Measurements from ENCODE around the gene CIZ1.

The CIZ1 gene

DNA sequence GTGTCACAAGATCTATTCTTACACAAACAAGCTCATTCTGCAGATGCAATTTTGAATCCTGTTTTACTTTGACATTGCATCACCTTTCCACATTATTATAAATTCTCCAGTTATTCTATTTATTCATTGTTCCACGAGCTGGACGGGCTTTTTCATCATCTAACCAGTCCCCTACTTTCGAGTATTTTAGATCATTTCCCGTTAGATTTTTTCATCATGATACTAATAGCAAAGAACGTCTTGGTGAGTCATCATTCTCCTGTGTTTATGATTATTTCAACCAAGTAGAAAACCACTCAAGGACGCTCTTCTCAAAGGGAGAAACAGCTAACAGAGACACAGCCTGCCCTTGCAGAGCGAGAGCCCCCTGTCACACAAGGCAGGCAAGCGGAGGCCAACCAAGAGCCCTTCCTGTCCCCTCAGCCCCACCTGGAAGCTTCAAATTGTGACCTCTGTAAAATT is 16.2 kb downstream of the CIZ1 start:
- Histone ChIP-seq H3K36me3 (ENCODE audit: control insufficient read depth in 5 of 5, insufficient read depth in 5 of 5, low read length in 5 of 5) (peaks cover 4 to 75% (median 63%) of the 10 kb centered on the region in 5 donors), H3K9ac (ENCODE audit: low read length in 5 of 5) (no peak overlapping the region), H3K27ac (ENCODE audit: low read depth, low read length) (no peak overlapping the region), H3K4me3 (ENCODE audit: low read depth in 1 of 5, low read length in 5 of 5) (no peak overlapping the region), H3K27me3 (ENCODE audit: control insufficient read depth in 5 of 5, insufficient read depth in 4 of 5, low read length in 5 of 5) (no peaks in the 10 kb centered on the region), H3K9me3 (ENCODE audit: control insufficient read depth in 5 of 5, low read length in 5 of 5) (peaks cover 0 to 6% (median 0%) of the 10 kb centered on the region in 5 donors), H3K4me1 (ENCODE audit: control insufficient read depth in 5 of 5, insufficient read depth in 5 of 5, low read length in 5 of 5) (no peaks in the 10 kb centered on the region)

DNA sequence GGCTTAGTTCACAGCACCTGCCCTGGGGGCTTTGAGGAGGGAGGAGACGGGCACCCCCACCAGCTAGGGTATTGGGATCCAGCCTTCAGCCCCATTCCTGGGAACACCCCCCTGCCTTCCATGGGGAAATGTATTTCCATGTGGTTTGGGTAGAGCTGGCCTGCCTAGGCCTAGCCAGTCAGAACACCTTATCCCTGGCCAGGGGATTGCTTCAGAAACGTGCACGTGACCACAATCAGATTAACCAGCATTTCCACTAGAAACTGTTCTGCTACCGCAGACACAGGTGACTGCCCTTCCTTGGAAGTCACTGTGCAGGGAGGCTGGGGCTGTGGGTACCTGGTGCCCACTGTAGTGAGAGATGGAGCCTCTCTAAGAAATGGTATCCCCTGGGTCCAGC is 17.3 kb downstream of the CIZ1 start:
- Histone ChIP-seq H3K27ac (ENCODE audit: low read depth, low read length) (no peak overlapping the region), H3K4me3 (ENCODE audit: low read depth in 1 of 5, low read length in 5 of 5) (no peak overlapping the region), H3K9me3 (ENCODE audit: control insufficient read depth in 5 of 5, low read length in 5 of 5) (peaks cover 0 to 5% (median 0%) of the 10 kb centered on the region in 5 donors), H3K9ac (ENCODE audit: low read length in 5 of 5) (no peak overlapping the region), H3K36me3 (ENCODE audit: control insufficient read depth in 5 of 5, insufficient read depth in 5 of 5, low read length in 5 of 5) (peaks cover 6 to 75% (median 64%) of the 10 kb centered on the region in 5 donors), H3K27me3 (ENCODE audit: control insufficient read depth in 5 of 5, insufficient read depth in 4 of 5, low read length in 5 of 5) (no peaks in the 10 kb centered on the region), H3K4me1 (ENCODE audit: control insufficient read depth in 5 of 5, insufficient read depth in 5 of 5, low read length in 5 of 5) (no peaks in the 10 kb centered on the region)

DNA sequence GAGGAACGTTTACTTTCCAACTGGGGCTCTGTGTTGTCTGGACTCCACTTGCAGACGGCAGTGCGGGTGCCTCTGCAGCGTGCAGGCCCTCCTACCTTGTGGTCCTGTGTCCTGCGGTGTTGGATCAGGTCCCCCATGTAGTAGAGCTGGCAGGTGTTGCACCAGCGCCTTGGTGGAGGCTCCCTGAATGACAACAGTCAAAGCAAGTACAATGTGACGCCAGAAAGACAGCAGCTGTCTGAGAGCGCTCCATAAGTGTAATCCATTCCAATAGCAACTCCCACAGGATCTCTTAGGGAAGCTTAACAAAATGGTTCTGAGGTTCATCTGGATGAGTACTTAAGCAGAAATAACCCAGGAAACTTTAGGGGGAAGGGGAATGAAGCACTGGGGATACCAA is 21.4 kb downstream of the CIZ1 start:
- H3K27ac ChIP-seq (ENCODE audit: low read depth, low read length): no peak overlapping the region
- H3K27me3 ChIP-seq (ENCODE audit: control insufficient read depth in 5 of 5, insufficient read depth in 4 of 5, low read length in 5 of 5): no peaks in the 10 kb centered on the region
- no peak overlapping the region for H3K4me3 ChIP-seq (ENCODE audit: low read depth in 1 of 5, low read length in 5 of 5)
- H3K9me3 ChIP-seq (ENCODE audit: control insufficient read depth in 5 of 5, low read length in 5 of 5): no peaks in the 10 kb centered on the region
- no peaks in the 10 kb centered on the region for H3K4me1 ChIP-seq (ENCODE audit: control insufficient read depth in 5 of 5, insufficient read depth in 5 of 5, low read length in 5 of 5)
- H3K36me3 ChIP-seq (ENCODE audit: control insufficient read depth in 5 of 5, insufficient read depth in 5 of 5, low read length in 5 of 5): peaks cover 7 to 67% (median 55%) of the 10 kb centered on the region in 5 donors
- no peak overlapping the region for H3K9ac ChIP-seq (ENCODE audit: low read length in 5 of 5)

DNA sequence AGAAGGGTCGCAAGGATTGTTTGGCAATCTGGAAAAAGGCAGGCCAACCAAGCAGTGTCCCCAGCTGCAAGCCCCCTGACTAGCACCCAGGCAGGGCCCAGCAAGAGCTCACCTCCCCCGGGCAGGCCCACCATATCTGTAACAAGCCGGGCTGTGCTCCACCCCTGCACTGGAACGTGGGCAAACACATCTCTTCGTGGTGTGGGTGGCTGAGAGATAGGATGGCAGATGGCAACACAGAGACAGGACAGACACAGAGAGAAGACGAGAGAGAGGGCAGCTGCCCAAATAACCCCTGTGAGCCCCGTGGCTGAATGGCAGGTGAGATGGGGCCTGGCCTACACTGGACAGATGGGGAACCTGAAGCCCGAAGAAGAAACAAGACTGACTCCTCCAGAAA is 21.9 kb downstream of the CIZ1 start:
- no peaks in the 10 kb centered on the region for H3K4me1 ChIP-seq (ENCODE audit: control insufficient read depth in 5 of 5, insufficient read depth in 5 of 5, low read length in 5 of 5)
- H3K9ac ChIP-seq (ENCODE audit: low read length in 5 of 5): no peak overlapping the region
- no peak overlapping the region for H3K27ac ChIP-seq (ENCODE audit: low read depth, low read length)
- no peaks in the 10 kb centered on the region for H3K27me3 ChIP-seq (ENCODE audit: control insufficient read depth in 5 of 5, insufficient read depth in 4 of 5, low read length in 5 of 5)
- no peak overlapping the region for H3K4me3 ChIP-seq (ENCODE audit: low read depth in 1 of 5, low read length in 5 of 5)
- no peaks in the 10 kb centered on the region for H3K9me3 ChIP-seq (ENCODE audit: control insufficient read depth in 5 of 5, low read length in 5 of 5)
- peaks cover 6 to 65% (median 56%) of the 10 kb centered on the region in 5 donors for H3K36me3 ChIP-seq (ENCODE audit: control insufficient read depth in 5 of 5, insufficient read depth in 5 of 5, low read length in 5 of 5)

- Histone ChIP-seq H3K9me3 (ENCODE audit: control insufficient read depth in 5 of 5, low read length in 5 of 5) (no peaks in the 10 kb centered on the region), H3K9ac (ENCODE audit: low read length in 5 of 5) (no peak overlapping the region), H3K36me3 (ENCODE audit: control insufficient read depth in 5 of 5, insufficient read depth in 5 of 5, low read length in 5 of 5) (peaks cover 6 to 65% (median 58%) of the 10 kb centered on the region in 5 donors), H3K4me3 (ENCODE audit: low read depth in 1 of 5, low read length in 5 of 5) (no peak overlapping the region), H3K27ac (ENCODE audit: low read depth, low read length) (no peak overlapping the region), H3K27me3 (ENCODE audit: control insufficient read depth in 5 of 5, insufficient read depth in 4 of 5, low read length in 5 of 5) (no peaks in the 10 kb centered on the region), H3K4me1 (ENCODE audit: control insufficient read depth in 5 of 5, insufficient read depth in 5 of 5, low read length in 5 of 5) (no peaks in the 10 kb centered on the region)
Observed at GRCh38 chr9:128168731-128169308, 22.6 kb downstream of the CIZ1 start.

DNA sequence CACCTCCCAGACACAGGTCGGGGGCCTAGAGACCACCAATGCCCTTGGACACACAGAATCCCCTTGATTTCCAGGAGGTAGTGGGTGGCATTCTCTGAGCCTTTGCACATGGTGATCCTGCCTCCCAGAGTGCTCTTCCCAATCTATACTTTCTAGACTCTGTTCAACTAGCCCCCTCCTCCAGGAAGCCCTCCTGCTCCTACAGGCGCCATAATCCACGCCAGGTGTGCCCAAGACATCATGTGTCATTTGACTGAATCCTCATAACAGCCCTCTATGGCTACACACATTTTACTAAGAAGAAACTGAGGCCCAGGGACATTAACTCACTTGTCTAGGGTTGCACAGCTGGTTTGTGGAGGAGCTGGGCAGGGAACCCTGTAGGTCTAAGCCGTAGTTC is 24.2 kb downstream of the CIZ1 start:
- Histone ChIP-seq H3K4me3 (ENCODE audit: low read depth in 1 of 5, low read length in 5 of 5) (no peak overlapping the region), H3K4me1 (ENCODE audit: control insufficient read depth in 5 of 5, insufficient read depth in 5 of 5, low read length in 5 of 5) (peaks cover 0 to 5% (median 0%) of the 10 kb centered on the region in 5 donors), H3K36me3 (ENCODE audit: control insufficient read depth in 5 of 5, insufficient read depth in 5 of 5, low read length in 5 of 5) (peaks cover 6 to 74% (median 62%) of the 10 kb centered on the region in 5 donors), H3K9me3 (ENCODE audit: control insufficient read depth in 5 of 5, low read length in 5 of 5) (no peaks in the 10 kb centered on the region), H3K27ac (ENCODE audit: low read depth, low read length) (no peak overlapping the region), H3K27me3 (ENCODE audit: control insufficient read depth in 5 of 5, insufficient read depth in 4 of 5, low read length in 5 of 5) (no peaks in the 10 kb centered on the region), H3K9ac (ENCODE audit: low read length in 5 of 5) (no peak overlapping the region)

DNA sequence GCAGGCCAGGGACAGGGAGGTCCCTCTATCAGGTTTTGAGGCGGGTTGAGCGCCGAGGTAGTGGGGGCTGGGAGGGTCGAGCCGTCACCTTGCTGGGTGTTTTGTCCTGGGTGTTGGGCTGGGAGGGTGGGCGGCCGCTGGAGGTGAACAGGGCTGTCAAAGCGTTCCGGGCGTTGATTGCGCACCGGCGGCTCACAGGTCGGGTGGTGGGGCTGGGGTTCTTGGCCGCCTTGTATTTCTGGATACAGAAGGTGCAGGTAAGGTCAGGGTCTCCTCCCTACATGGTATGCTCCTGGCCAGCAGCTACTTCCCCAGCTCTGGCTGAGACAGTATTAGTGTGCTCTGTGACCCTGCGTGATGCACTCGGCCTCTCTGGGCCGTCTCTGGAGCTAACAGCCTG is 25.2 kb downstream of the CIZ1 start:
- Histone ChIP-seq H3K4me1 (ENCODE audit: control insufficient read depth in 5 of 5, insufficient read depth in 5 of 5, low read length in 5 of 5) (peaks cover 0 to 14% (median 8%) of the 10 kb centered on the region in 5 donors), H3K4me3 (ENCODE audit: low read depth in 1 of 5, low read length in 5 of 5) (no peak overlapping the region), H3K27me3 (ENCODE audit: control insufficient read depth in 5 of 5, insufficient read depth in 4 of 5, low read length in 5 of 5) (no peaks in the 10 kb centered on the region), H3K9ac (ENCODE audit: low read length in 5 of 5) (no peak overlapping the region), H3K36me3 (ENCODE audit: control insufficient read depth in 5 of 5, insufficient read depth in 5 of 5, low read length in 5 of 5) (peaks cover 6 to 74% (median 62%) of the 10 kb centered on the region in 5 donors), H3K27ac (ENCODE audit: low read depth, low read length) (no peak overlapping the region), H3K9me3 (ENCODE audit: control insufficient read depth in 5 of 5, low read length in 5 of 5) (no peaks in the 10 kb centered on the region)

GRCh38 chr9:128164307-128164885 is 27.0 kb downstream of the CIZ1 start:
- peaks cover 3 to 60% (median 53%) of the 10 kb centered on the region in 5 donors for H3K36me3 ChIP-seq (ENCODE audit: control insufficient read depth in 5 of 5, insufficient read depth in 5 of 5, low read length in 5 of 5)
- no peaks in the 10 kb centered on the region for H3K9me3 ChIP-seq (ENCODE audit: control insufficient read depth in 5 of 5, low read length in 5 of 5)
- H3K4me1 ChIP-seq (ENCODE audit: control insufficient read depth in 5 of 5, insufficient read depth in 5 of 5, low read length in 5 of 5): peaks cover 4 to 28% (median 23%) of the 10 kb centered on the region in 5 donors

DNA sequence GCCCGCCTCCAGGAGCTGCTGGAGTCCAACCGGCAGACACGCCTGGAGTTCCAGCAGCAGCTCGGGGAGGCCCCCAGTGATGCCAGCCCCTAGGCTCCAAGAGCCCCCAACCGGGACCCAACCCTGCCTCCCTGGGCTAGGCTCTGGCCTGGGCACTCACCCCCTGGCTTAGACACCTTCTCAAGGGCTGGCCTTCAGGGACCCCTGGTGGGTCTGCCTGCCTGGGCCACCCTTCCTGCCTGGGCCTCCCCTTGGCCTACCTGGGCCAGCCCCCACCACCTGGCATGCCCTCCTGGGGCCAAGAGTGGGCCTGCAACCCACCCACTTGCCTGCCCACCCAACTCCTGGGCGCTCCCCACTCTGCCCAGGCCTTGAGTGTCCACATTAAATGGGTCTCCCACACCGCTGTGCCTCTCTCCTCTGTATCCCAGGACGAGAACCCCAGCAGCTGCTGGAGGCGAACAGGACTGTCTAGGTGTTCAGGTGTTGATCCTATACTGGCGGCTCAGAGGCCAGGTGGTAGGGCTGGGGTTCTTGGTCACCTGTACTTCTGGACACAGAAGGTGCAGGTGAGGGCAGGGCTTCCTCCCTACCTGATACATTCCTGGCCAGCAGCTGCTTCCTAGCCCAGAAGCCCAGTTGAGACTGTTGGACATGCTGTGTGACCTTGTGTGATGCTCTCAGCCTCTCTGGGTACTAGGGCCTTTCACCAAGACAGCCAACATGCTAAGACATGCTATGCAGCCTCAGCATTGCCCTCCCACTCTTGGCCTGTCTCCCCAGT is 27.7 kb downstream of the CIZ1 start:
- Histone ChIP-seq H3K36me3 (ENCODE audit: control insufficient read depth in 5 of 5, insufficient read depth in 5 of 5, low read length in 5 of 5) (peaks cover 3 to 54% (median 46%) of the 10 kb centered on the region in 5 donors), H3K9me3 (ENCODE audit: control insufficient read depth in 5 of 5, low read length in 5 of 5) (no peaks in the 10 kb centered on the region), H3K4me3 (ENCODE audit: low read depth in 1 of 5, low read length in 5 of 5) (no peak overlapping the region), H3K27me3 (ENCODE audit: control insufficient read depth in 5 of 5, insufficient read depth in 4 of 5, low read length in 5 of 5) (no peaks in the 10 kb centered on the region), H3K9ac (ENCODE audit: low read length in 5 of 5) (peak overlapping the region in 1 of 5 donors; percentile 25), H3K4me1 (ENCODE audit: control insufficient read depth in 5 of 5, insufficient read depth in 5 of 5, low read length in 5 of 5) (peaks cover 4 to 29% (median 25%) of the 10 kb centered on the region in 5 donors), H3K27ac (ENCODE audit: low read depth, low read length) (no peak overlapping the region)

More at GRCh38 chr9:128164307-128164885, 27.0 kb downstream of the CIZ1 start:
- H3K27ac ChIP-seq (ENCODE audit: low read depth, low read length): no peak overlapping the region
- no peaks in the 10 kb centered on the region for H3K27me3 ChIP-seq (ENCODE audit: control insufficient read depth in 5 of 5, insufficient read depth in 4 of 5, low read length in 5 of 5)
- H3K9ac ChIP-seq (ENCODE audit: low read length in 5 of 5): peak overlapping the region in 2 of 5 donors; percentile 10 to 25
- H3K4me3 ChIP-seq (ENCODE audit: low read depth in 1 of 5, low read length in 5 of 5): no peak overlapping the region

DNA sequence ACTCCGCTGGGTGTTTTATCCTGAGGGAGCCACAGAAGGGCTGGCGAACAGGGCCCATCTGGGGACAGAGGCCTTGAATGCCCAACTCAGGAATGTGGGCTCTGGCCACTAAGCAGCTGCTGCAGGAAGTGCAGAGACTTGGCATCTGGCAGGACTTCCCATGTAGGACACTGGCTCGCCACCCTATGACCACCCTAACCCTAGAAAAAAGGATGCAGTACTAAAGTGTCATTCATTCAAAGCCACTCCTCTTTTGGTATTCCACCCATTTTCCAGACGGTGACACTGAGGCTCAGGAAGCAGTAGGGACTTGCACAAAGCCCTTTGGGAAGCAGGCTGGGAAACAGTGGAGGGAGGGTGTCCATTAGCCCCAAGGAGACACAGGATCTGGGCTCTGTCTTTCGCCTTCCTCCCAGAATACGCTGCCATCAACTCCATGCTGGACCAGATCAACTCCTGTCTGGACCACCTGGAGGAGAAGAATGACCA is 28.3 kb downstream of the CIZ1 start:
- Histone ChIP-seq H3K9me3 (ENCODE audit: control insufficient read depth in 5 of 5, low read length in 5 of 5) (no peaks in the 10 kb centered on the region), H3K9ac (ENCODE audit: low read length in 5 of 5) (no peak overlapping the region), H3K36me3 (ENCODE audit: control insufficient read depth in 5 of 5, insufficient read depth in 5 of 5, low read length in 5 of 5) (peaks cover 0 to 50% (median 42%) of the 10 kb centered on the region in 5 donors), H3K4me3 (ENCODE audit: low read depth in 1 of 5, low read length in 5 of 5) (no peak overlapping the region), H3K27me3 (ENCODE audit: control insufficient read depth in 5 of 5, insufficient read depth in 4 of 5, low read length in 5 of 5) (no peaks in the 10 kb centered on the region), H3K4me1 (ENCODE audit: control insufficient read depth in 5 of 5, insufficient read depth in 5 of 5, low read length in 5 of 5) (peaks cover 4 to 29% (median 25%) of the 10 kb centered on the region in 5 donors), H3K27ac (ENCODE audit: low read depth, low read length) (no peak overlapping the region)

Measured in subcutaneous abdominal adipose tissue (tissue), 5 donors.